ENCODE measurements around the gene RACK1.

RACK1 gene

GRCh38 chr5:181197326-181197951, 46.3 kb downstream of the RACK1 start:
- no peak for TF ChIP-seq CTCF (IDR thresholded peaks at IDR 0.05)

DNA sequence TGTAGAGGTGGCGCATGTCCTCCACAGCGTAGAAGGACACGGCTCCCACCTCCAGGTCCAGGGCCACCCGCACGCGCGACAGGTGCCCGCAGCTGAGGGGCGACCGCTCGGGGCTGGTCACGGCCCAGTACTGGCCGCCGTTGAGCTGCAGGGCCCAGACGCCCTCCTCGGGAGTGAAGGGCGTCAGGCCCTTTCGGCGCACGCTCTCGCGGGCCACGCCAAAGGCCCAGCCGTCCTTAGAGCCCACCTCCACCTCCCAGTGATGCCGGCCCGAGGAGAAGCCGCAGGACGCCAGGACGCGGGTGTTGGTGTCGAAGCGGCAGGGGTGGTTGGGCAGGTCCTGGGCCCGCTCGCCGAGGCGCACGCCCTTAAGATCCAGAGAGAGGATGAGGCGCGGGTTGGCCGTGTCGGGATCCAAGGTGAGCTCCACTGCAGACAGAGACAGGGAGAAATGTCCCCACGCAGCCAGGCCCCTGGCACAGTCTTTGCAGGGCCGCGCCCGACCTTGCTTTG, 48.4 kb downstream of the RACK1 start:
- TF ChIP-seq CTCF (IDR thresholded peaks at IDR 0.05): no peak

DNA sequence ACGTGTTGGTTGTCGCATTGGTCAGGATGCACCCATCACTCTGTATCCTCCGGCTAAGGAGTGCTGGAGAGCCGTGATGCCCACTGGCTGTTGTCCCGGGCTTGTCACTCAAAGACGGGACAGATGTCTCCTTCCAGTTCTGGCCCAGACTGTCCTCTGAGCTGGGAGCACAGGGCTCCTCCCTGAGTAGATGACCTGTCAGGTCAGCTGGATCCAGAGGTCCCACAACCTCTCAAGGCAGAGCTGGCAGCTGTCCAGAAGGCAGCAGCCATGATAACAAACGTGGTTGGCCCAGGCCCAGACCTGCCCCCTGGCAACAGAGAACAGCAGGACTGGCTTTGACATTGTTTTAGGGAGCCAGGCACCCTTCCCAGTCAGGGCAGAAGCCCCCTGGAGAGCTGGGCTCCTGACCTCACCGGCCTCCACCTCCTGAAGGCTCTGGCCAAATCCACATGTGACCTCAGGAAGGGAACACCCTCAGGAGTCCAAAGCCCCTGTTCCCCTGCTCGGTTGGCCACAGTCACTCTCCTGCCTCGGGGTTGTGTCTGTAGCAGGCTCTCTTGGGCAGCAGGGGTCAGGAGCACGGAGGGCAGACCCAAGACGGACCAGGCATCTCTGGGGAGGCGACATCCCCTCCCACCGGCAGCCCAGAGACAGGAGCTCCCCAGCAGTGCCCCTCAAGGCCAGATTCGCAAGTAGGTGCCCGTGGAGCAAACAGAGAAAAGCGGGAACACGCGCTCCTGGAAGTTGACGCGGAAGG, 49.0 kb downstream of the RACK1 start:
- no peak for TF ChIP-seq CTCF (IDR thresholded peaks at IDR 0.05)

DNA sequence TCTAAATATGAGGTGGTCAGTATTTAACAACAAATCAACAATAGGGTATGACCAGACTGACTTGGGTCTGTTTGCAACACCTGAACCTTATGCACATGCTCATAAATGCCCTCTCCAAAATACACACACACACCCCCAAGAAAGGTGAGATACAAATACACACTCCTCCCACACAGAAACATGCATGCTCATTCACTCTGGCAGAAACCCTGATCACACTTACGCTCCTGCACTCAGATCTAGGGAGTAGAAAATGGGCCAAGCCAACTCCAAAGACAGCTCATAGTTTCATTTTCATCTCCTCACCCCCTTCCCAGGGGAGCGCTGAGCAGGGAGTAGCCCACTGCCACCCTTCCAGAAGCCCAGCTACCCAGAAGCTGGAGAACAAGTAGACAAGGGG, 50.0 kb downstream of the RACK1 start:
- TF ChIP-seq CTCF (IDR thresholded peaks at IDR 0.05): no peak

GRCh38 chr5:181192337-181193046, 51.2 kb downstream of the RACK1 start:
- TF ChIP-seq CTCF (IDR thresholded peaks at IDR 0.05): no peak

DNA sequence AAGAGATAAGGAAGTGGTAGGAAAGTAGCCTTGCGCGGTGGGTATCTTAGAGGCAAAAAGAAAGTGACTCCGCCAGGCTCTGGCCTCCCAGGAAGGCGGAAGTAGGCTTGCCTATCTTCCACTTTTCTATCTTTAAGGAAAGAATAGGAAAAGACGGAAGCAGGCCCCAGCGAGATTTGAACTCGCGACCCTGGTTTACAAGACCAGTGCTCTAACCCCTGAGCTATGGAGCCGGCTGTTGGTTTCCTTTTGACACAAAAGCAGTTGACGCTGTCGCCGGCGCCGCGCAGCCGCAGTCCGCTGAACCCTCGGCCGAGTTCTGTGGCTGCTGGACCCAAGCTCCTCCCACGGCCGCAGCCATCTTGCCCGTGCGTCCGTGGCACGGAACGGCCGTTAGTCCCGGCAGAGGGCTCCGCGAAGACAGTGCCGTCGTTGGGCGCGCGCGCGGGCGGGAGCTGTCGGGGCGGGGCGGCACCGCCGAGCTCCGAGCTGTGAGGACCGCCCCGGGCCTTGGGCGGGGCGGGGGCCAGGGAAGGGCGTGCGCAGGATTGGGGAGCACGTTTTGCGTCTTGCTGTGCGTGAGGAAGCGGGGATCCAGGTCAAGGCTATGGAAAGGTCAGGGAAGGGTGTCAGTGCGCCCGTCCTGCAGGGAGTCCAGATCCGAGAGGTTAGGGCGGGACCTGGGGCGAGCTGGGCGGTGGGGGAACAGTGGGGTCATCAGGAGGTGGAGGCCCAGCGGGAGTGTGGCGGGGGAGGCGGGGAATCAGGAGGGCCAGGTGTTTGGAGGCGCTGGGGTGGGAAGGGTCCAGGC, 52.0 kb downstream of the RACK1 start:
- no peak for TF ChIP-seq CTCF (IDR thresholded peaks at IDR 0.05)

Measured in LNCAP (cell line).